SW480 (cell line): ENCODE measurements around the gene FOXD4L6.
"Not testable (repeated sequence)": the region's sequence is repeated elsewhere in the genome, so short reads cannot be mapped to it uniquely, and the experiment has no call there.

Experiments
- DNase-seq: peaks from one replicate; pipeline ENCODE4 v3.0.0-alpha.2; 2016; ENCODE audit warnings: low spot score

FOXD4L6 gene

GRCh38 chr9:41098759-41099158, 29.7 kb downstream of the FOXD4L6 start:
- not testable (repeated sequence) for DNase-seq

GRCh38 chr9:41095060-41095459, 33.4 kb downstream of the FOXD4L6 start:
- not testable (repeated sequence) for DNase-seq

- not testable (repeated sequence) for DNase-seq
Measured at GRCh38 chr9:41094010-41094773, 34.3 kb downstream of the FOXD4L6 start.

- not testable (repeated sequence) for DNase-seq
Measured at GRCh38 chr9:41090922-41091321, 37.6 kb downstream of the FOXD4L6 start.

- not testable (repeated sequence) for DNase-seq
Measured at GRCh38 chr9:41090386-41090785, 38.1 kb downstream of the FOXD4L6 start.

GRCh38 chr9:41088450-41089059, 39.9 kb downstream of the FOXD4L6 start:
- DNase-seq = not testable (repeated sequence)

GRCh38 chr9:41087929-41088328, 40.6 kb downstream of the FOXD4L6 start:
- DNase-seq = not testable (repeated sequence)

- DNase-seq = not testable (repeated sequence)
Measured at GRCh38 chr9:41087157-41087780, 41.2 kb downstream of the FOXD4L6 start.

- not testable (repeated sequence) for DNase-seq
Measured at GRCh38 chr9:41086685-41087084, 41.8 kb downstream of the FOXD4L6 start.

GRCh38 chr9:41086215-41086614, 42.3 kb downstream of the FOXD4L6 start:
- DNase-seq = not testable (repeated sequence)

GRCh38 chr9:41082358-41082757, 46.1 kb downstream of the FOXD4L6 start:
- DNase-seq = not testable (repeated sequence)

GRCh38 chr9:41079464-41079863, 49.0 kb downstream of the FOXD4L6 start:
- DNase-seq = not testable (repeated sequence)

GRCh38 chr9:41077586-41077985, 50.9 kb downstream of the FOXD4L6 start:
- DNase-seq = not testable (repeated sequence)
